PFSK-1 (cell line): ENCODE measurements around the gene CELA2B.

Experiments
- FOXP2 ChIP-seq: optimal IDR thresholded peaks from 2 replicates; pipeline ENCODE3; 2011; ENCODE audit warnings: borderline replicate concordance, control low read depth, inconsistent platforms; ENCODE audit not compliant: insufficient read depth; ENCODE audit errors: extremely low read length, extremely low read depth
- POLR2AphosphoS5 ChIP-seq: IDR thresholded peaks from 2 replicates; pipeline ENCODE4 v1.6.1; 2012; ENCODE audit warnings: low read depth, mild to moderate bottlenecking, control low read depth, low read length, moderate library complexity
- REST ChIP-seq, 2 experiments: IDR thresholded peaks; 2 replicates each; pipeline versions ENCODE4 v1.6.1 to v1.8.0; 2011 to 2012; ENCODE audit warnings: low read depth in 2 of 2, low read length in 2 of 2, control low read depth in 1 of 2, inconsistent platforms in 1 of 2, mild to moderate bottlenecking in 1 of 2, moderate library complexity in 1 of 2; ENCODE audit not compliant: insufficient read depth in 1 of 2
- SIN3A ChIP-seq: IDR thresholded peaks from 2 replicates; pipeline ENCODE4 v1.6.1; 2012; ENCODE audit warnings: mild to moderate bottlenecking, low read length, moderate library complexity, borderline replicate concordance; ENCODE audit not compliant: insufficient read depth
- TAF1 ChIP-seq: IDR thresholded peaks from 2 replicates; pipeline ENCODE4 v1.6.1; 2012; ENCODE audit warnings: low read length, control low read depth, borderline replicate concordance; ENCODE audit not compliant: insufficient read depth

Gene CELA2B

GRCh38 chr1:15522551-15522950 is 46.6 kb downstream of the CELA2B start:
- TF ChIP-seq TAF1 = no peak
- TF ChIP-seq REST (IDR thresholded peaks at IDR 0.05; ENCODE audit: insufficient read depth in 1 of 2, low read depth in 2 of 2, low read length in 2 of 2) = no peak
- no peak for TF ChIP-seq FOXP2
- no peak for TF ChIP-seq POLR2AphosphoS5
- no peak for TF ChIP-seq SIN3A

GRCh38 chr1:15523104-15524020 is 47.5 kb downstream of the CELA2B start:
- TF ChIP-seq SIN3A = no peak
- no peak for TF ChIP-seq POLR2AphosphoS5
- no peak for TF ChIP-seq TAF1
- TF ChIP-seq FOXP2 = no peak
- no peak for TF ChIP-seq REST (IDR thresholded peaks at IDR 0.05; ENCODE audit: insufficient read depth in 1 of 2, low read depth in 2 of 2, low read length in 2 of 2)

- TF ChIP-seq POLR2AphosphoS5 (no peak), FOXP2 (no peak), TAF1 (no peak), SIN3A (no peak), REST (IDR thresholded peaks at IDR 0.05; ENCODE audit: insufficient read depth in 1 of 2, low read depth in 2 of 2, low read length in 2 of 2) (no peak)
Observed at GRCh38 chr1:15524021-15524282, 48.0 kb downstream of the CELA2B start, which contains the start of gene CASP9. Gene CASP9 (minus strand): TSS chr1:15524215. CDS start chr1:15524200, 15 bp downstream.

GRCh38 chr1:15524283-15525049 is 48.6 kb downstream of the CELA2B start:
- TF ChIP-seq FOXP2 (peak; percentile 47), POLR2AphosphoS5 (no peak), REST (IDR thresholded peaks at IDR 0.05; ENCODE audit: insufficient read depth in 1 of 2, low read depth in 2 of 2, low read length in 2 of 2) (no peak)
